HepG2 (cell line): ENCODE data around the gene ERBB3. TPM values are rescaled to one million over a fixed set of nuclear protein-coding genes. Genes with fewer than 3 reads are reported as not detected.

ENCODE experiments used
- ATAC-seq: fragments of 200-7000 bp; cut with Tn5 transposase; 3 replicates; pipeline ENCODE4 v1.9.1; 2020; ENCODE audit warnings: mild to moderate bottlenecking, moderate library complexity
- BruUV-seq: library from RNA; stranded (reverse); fragments of 400-500 nt; replicated peaks from 2 replicates; lab custom pipeline; 2021; lab: Mats Ljungman, UMichigan
- CTCF ChIA-PET: fragments of 300-600 bp; formaldehyde crosslinking; extraction: SDS; loops from one replicate; lab custom pipeline; 2021; ENCODE audit warnings: low total read pairs, inconsistent platforms, low intra/inter-chr PET ratio; lab: Yijun Ruan, JAX
- POLR2A ChIA-PET: fragments of 350-600 bp; sonication (Branson Sonifier 250); formaldehyde crosslinking; loops from one replicate; lab custom pipeline; 2020; ENCODE audit warnings: antibody characterized with exemption, inconsistent platforms; lab: Yijun Ruan, JAX
- DNase-seq: peaks from one replicate; pipeline ENCODE4 v3.0.0-alpha.2; 2015; ENCODE audit warnings: low spot score
- FAIRE-seq: peaks from 3 replicates; lab custom pipeline; 2011; peaks lifted over from hg19 to GRCh38; lab: Jason Lieb, UNC
- H2AFZ ChIP-seq: one replicate; pipeline ENCODE4 v1.6.1; 2011; ENCODE audit warnings: low read length, inconsistent platforms
- H3K27ac ChIP-seq: fragments of 300-600 bp; 3 replicates; pipeline ENCODE4 v1.8.0; 2011; ENCODE audit warnings: mixed run types, mild to moderate bottlenecking, mixed read lengths, low read length, inconsistent platforms; ENCODE audit not compliant: insufficient read depth; ENCODE audit errors: extremely low read length
- H3K27me3 ChIP-seq, 2 experiments: fragments of 200-600 bp in 1 of 2; 2 replicates in 1 of 2; 3 replicates in 1 of 2; pipeline versions ENCODE4 v1.6.0 to v1.8.0; 2011; ENCODE audit warnings: low read length in 2 of 2, mild to moderate bottlenecking in 2 of 2, moderate library complexity in 2 of 2, inconsistent platforms in 1 of 2; ENCODE audit not compliant: insufficient read depth in 2 of 2, control insufficient read depth in 1 of 2
- H3K36me3 ChIP-seq, 2 experiments: fragments of 200-600 bp in 1 of 2; replicated peaks in 1 of 2; 2 replicates in 1 of 2; 3 replicates in 1 of 2; pipeline versions ENCODE4 v1.5.1 to v1.8.0; 2011; ENCODE audit warnings: low read length in 2 of 2, inconsistent platforms in 1 of 2; ENCODE audit not compliant: insufficient read depth in 2 of 2, control insufficient read depth in 1 of 2
- H3K4me1 ChIP-seq: 2 replicates; pipeline ENCODE4 v1.5.1; 2012; ENCODE audit warnings: low read length, inconsistent platforms; ENCODE audit not compliant: insufficient read depth
- H3K4me2 ChIP-seq: 2 replicates; pipeline ENCODE4 v1.6.0; 2011; ENCODE audit warnings: low read depth, low read length, inconsistent platforms
- H3K4me3 ChIP-seq, 3 experiments: fragments of 200-600 bp in 1 of 3; sonication (generic), shearing (Covaris generic) in 1 of 3; replicated peaks in 1 of 3; 2 replicates each; pipeline ENCODE4 v1.5.1; 2011 to 2016; ENCODE audit warnings: low read length in 3 of 3, inconsistent platforms in 2 of 3, low read depth in 2 of 3, mild to moderate bottlenecking in 2 of 3, control low read depth in 1 of 3, mixed read lengths in 1 of 3; ENCODE audit not compliant: insufficient read depth in 1 of 3
- H3K79me2 ChIP-seq: one replicate; pipeline ENCODE4 v1.6.1; 2011; ENCODE audit warnings: low read length, inconsistent platforms; ENCODE audit not compliant: insufficient read depth
- H3K9ac ChIP-seq: 2 replicates; pipeline ENCODE4 v1.6.0; 2011; ENCODE audit warnings: mild to moderate bottlenecking, low read depth, low read length, inconsistent platforms; ENCODE audit not compliant: insufficient read depth
- H3K9me3 ChIP-seq: 2 replicates; pipeline ENCODE4 v1.5.1; 2012; ENCODE audit warnings: mild to moderate bottlenecking, low read length
- H4K20me1 ChIP-seq: 2 replicates; pipeline ENCODE4 v1.6.0; 2011; ENCODE audit warnings: inconsistent platforms, mild to moderate bottlenecking, low read length, moderate library complexity; ENCODE audit not compliant: insufficient read depth
- ELK4 ChIP-seq: sonication (generic); formaldehyde crosslinking; IDR thresholded peaks from 2 replicates; pipeline ENCODE4 v1.9.0; 2021; ENCODE audit warnings: missing genetic modification reagents, borderline replicate concordance
- POGZ ChIP-seq: sonication (generic); formaldehyde crosslinking; IDR thresholded peaks from 2 replicates; pipeline ENCODE4 v1.4.0; 2020; ENCODE audit warnings: mild to moderate bottlenecking, missing genetic modification reagents
- PTBP1 ChIP-seq: fragments of 200-400 bp; formaldehyde crosslinking; IDR thresholded peaks from 2 replicates; pipeline ENCODE4 v1.6.1; 2018; ENCODE audit warnings: low read length, low read depth; ENCODE audit not compliant: poor library complexity, severe bottlenecking
- REPIN1 ChIP-seq: sonication (generic); formaldehyde crosslinking; IDR thresholded peaks from 2 replicates; pipeline ENCODE4 v1.8.0; 2022; ENCODE audit warnings: missing genetic modification reagents, low read depth, mild to moderate bottlenecking, borderline replicate concordance
- SOX5 ChIP-seq: IDR thresholded peaks from 2 replicates; pipeline ENCODE4 v1.6.1; 2016; ENCODE audit warnings: borderline replicate concordance
- ZBTB21 ChIP-seq: sonication (generic); formaldehyde crosslinking; IDR thresholded peaks from 2 replicates; pipeline ENCODE4 v1.4.0; 2020; ENCODE audit warnings: missing genetic modification reagents
- ZBTB38 ChIP-seq: sonication (generic); formaldehyde crosslinking; IDR thresholded peaks from 2 replicates; pipeline ENCODE4 v1.5.1; 2020; ENCODE audit warnings: mild to moderate bottlenecking, missing genetic modification reagents
- ZFP36L1 ChIP-seq: sonication (generic); formaldehyde crosslinking; IDR thresholded peaks from 2 replicates; pipeline ENCODE4 v1.8.0; 2022; ENCODE audit warnings: mild to moderate bottlenecking, missing genetic modification reagents, moderate library complexity
- ZNF496 ChIP-seq: sonication (generic); formaldehyde crosslinking; IDR thresholded peaks from 2 replicates; pipeline ENCODE4 v1.8.1; 2023; ENCODE audit warnings: mild to moderate bottlenecking, moderate library complexity, missing genetic modification reagents; ENCODE audit not compliant: insufficient replicate concordance
- ZNF83 ChIP-seq: sonication (generic); formaldehyde crosslinking; IDR thresholded peaks from 2 replicates; pipeline ENCODE4 v1.4.0; 2020; ENCODE audit warnings: missing genetic modification reagents, mild to moderate bottlenecking, borderline replicate concordance
- WGBS: methylation state at CpG from one replicate; pipeline ENCODE4 v1.1.6; 2017; ENCODE audit warnings: low lambda C conversion rate; 5-methylcytosine and 5-hydroxymethylcytosine counted together
- in situ Hi-C: cut with HindIII; loops from 2 replicates; pipeline ENCODE4 v1.10.0; 2017; ENCODE audit warnings: low pct_unique_long_range_greater_than_20kb; ENCODE audit not compliant: extremely low pct_ligation_motif_present
- intact Hi-C: fragments of 100-400 bp; cut with micrococcal nuclease; formaldehyde crosslinking; loops from one replicate; pipeline ENCODE4 v1.10.0; 2022; ENCODE audit not compliant: unreplicated experiment
- polyA plus RNA-seq, 8 experiments: library from polyadenylated mRNA; depleted of rRNA in 3 of 8; stranded (reverse) in 7 of 8; unstranded in 1 of 8; fragments of >200 nt; fragmentation: Illumina TruSeq in 4 of 8; extraction: Trizol in 4 of 8; gene quantifications; 2 replicates each; pipeline versions ENCODE4 v1.2.1 to v1.2.3, GENCODE V29; 2011 to 2016; ENCODE audit warnings: low read depth in 4 of 8, missing spikeins in 1 of 8, mixed read lengths in 1 of 8; ENCODE audit not compliant: insufficient read depth in 1 of 8
- total RNA-seq, 5 experiments: library from RNA; depleted of rRNA; stranded (reverse); fragments of >200 nt; fragmentation: Illumina TruSeq; extraction: Trizol; gene quantifications; 2 replicates each; pipeline ENCODE4 v1.2.3, GENCODE V29; 2016; ENCODE audit warnings: low read depth in 1 of 5

ERBB3 gene
- total and polyA plus RNA-seq, 2 of the 13 experiments (the other 11 are each of a cell fraction or from before 2014, with no cell fraction given): 93.6 to 358 TPM

- TF ChIP-seq ELK4: no peak
Measured at GRCh38 chr12:56130876-56131275, 50.9 kb downstream of the ERBB3 start (continued).

GRCh38 chr12:56134897-56135296 lies 54.9 kb downstream of the ERBB3 start:
- H3K4me3 ChIP-seq: no peak overlapping the region
- WGBS: 97% methylated on average over 6 of the region's 6 CpGs
- peaks cover 11% of the 10 kb centered on the region for H3K4me1 ChIP-seq
- H3K9ac ChIP-seq: no peak overlapping the region
- ATAC-seq (no peak), FAIRE-seq (no peak), DNase-seq (no peak)
- CTCF ChIA-PET: no interaction called here
- in situ Hi-C loops: no loop called here
- H3K79me2 ChIP-seq: no peaks in the 10 kb centered on the region
- no peaks in the 10 kb centered on the region for H4K20me1 ChIP-seq
- TF ChIP-seq ZNF83 (CRISPR knock-in tag): no peak
- TF ChIP-seq ZBTB21 (CRISPR knock-in tag): no peak
- TF ChIP-seq SOX5: no peak
- no peak for TF ChIP-seq POGZ (CRISPR knock-in tag)
- TF ChIP-seq REPIN1 (CRISPR knock-in tag): no peak
- TF ChIP-seq ZBTB38: no peak
- TF ChIP-seq ZFP36L1: no peak
- TF ChIP-seq PTBP1: no peak
- TF ChIP-seq ZNF496 (CRISPR knock-in tag): no peak
- no peaks in the 10 kb centered on the region for H3K27me3 ChIP-seq
- no peak overlapping the region for H3K27ac ChIP-seq
- no peak overlapping the region for H3K4me2 ChIP-seq
- peaks cover 19 to 75% of the 10 kb centered on the region in 2 experiments for H3K36me3 ChIP-seq
- no peaks in the 10 kb centered on the region for H3K9me3 ChIP-seq
- no TSS peak for BruUV-seq
- POLR2A ChIA-PET: no interaction called here
- intact Hi-C loops: no loop called here
- no peak overlapping the region for H2AFZ ChIP-seq
